Astrocyte (in vitro differentiated cells and primary cell): Measurements from ENCODE around the gene RPL6. TPM values are rescaled to one million over a fixed set of nuclear protein-coding genes. Genes with fewer than 3 reads are reported as not detected.

ENCODE experiments used
- DNase-seq: peaks from one replicate; pipeline ENCODE4 v3.0.0-alpha.2; 2010; ENCODE audit warnings: low read depth
- FAIRE-seq: peaks from 2 replicates; lab custom pipeline; 2011; peaks lifted over from hg19 to GRCh38; lab: Jason Lieb, UNC
- H2AFZ ChIP-seq: 2 replicates; pipeline ENCODE4 v1.6.0; 2012; ENCODE audit warnings: low read depth, low read length, inconsistent platforms
- H3K27ac ChIP-seq: 2 replicates; pipeline ENCODE4 v1.5.1; 2011; ENCODE audit warnings: low read depth, low read length, inconsistent platforms
- H3K27me3 ChIP-seq: 2 replicates; pipeline ENCODE4 v1.6.0; 2011; ENCODE audit warnings: low read length, inconsistent platforms; ENCODE audit not compliant: insufficient read depth
- H3K36me3 ChIP-seq: 2 replicates; pipeline ENCODE4 v1.5.1; 2011; ENCODE audit warnings: low read length, inconsistent platforms; ENCODE audit not compliant: insufficient read depth
- H3K4me1 ChIP-seq: 2 replicates; pipeline ENCODE4 v1.5.1; 2011; ENCODE audit warnings: low read length, inconsistent platforms; ENCODE audit not compliant: insufficient read depth
- H3K4me2 ChIP-seq: 2 replicates; pipeline ENCODE4 v1.6.0; 2012; ENCODE audit warnings: low read length, inconsistent platforms
- H3K4me3 ChIP-seq: 2 replicates; pipeline ENCODE4 v1.5.1; 2011; ENCODE audit warnings: low read depth, mild to moderate bottlenecking, low read length, inconsistent platforms; ENCODE audit not compliant: insufficient read depth
- H3K79me2 ChIP-seq: 2 replicates; pipeline ENCODE4 v1.6.0; 2012; ENCODE audit warnings: mild to moderate bottlenecking, low read length, inconsistent platforms; ENCODE audit not compliant: insufficient read depth
- H3K9ac ChIP-seq: 2 replicates; pipeline ENCODE4 v1.6.0; 2012; ENCODE audit warnings: mild to moderate bottlenecking, low read length, inconsistent platforms
- H3K9me3 ChIP-seq: 2 replicates; pipeline ENCODE4 v1.5.1; 2012; ENCODE audit warnings: low read depth, mild to moderate bottlenecking, low read length, inconsistent platforms; ENCODE audit not compliant: insufficient read depth
- H4K20me1 ChIP-seq: 2 replicates; pipeline ENCODE4 v1.6.0; 2012; ENCODE audit warnings: low read length, inconsistent platforms; ENCODE audit not compliant: insufficient read depth
- H3K27ac Mint-ChIP-seq: one replicate; pipeline ENCODE4 v1.8.0; 2021; ENCODE audit warnings: mild to moderate bottlenecking, mixed read lengths; ENCODE audit not compliant: unreplicated experiment
- H3K27me3 Mint-ChIP-seq: one replicate; pipeline ENCODE4 v1.8.0; 2021; ENCODE audit warnings: low read depth, mixed read lengths; ENCODE audit not compliant: unreplicated experiment
- H3K36me3 Mint-ChIP-seq: one replicate; pipeline ENCODE4 v1.8.0; 2021; ENCODE audit warnings: low read depth, mixed read lengths; ENCODE audit not compliant: unreplicated experiment
- H3K4me1 Mint-ChIP-seq: one replicate; pipeline ENCODE4 v1.8.0; 2021; ENCODE audit warnings: low read depth, mixed read lengths; ENCODE audit not compliant: unreplicated experiment
- H3K4me3 Mint-ChIP-seq: one replicate; pipeline ENCODE4 v1.8.0; 2021; ENCODE audit warnings: mild to moderate bottlenecking, moderate library complexity, mixed read lengths; ENCODE audit not compliant: unreplicated experiment
- H3K9me3 Mint-ChIP-seq: one replicate; pipeline ENCODE4 v1.8.0; 2021; ENCODE audit warnings: mild to moderate bottlenecking, mixed read lengths; ENCODE audit not compliant: unreplicated experiment
- CTCF ChIP-seq: IDR thresholded peaks from 2 replicates; pipeline ENCODE4 v1.5.1; 2011; ENCODE audit warnings: low read depth, mild to moderate bottlenecking, inconsistent platforms, low read length, moderate library complexity; ENCODE audit not compliant: insufficient read depth
- EZH2 ChIP-seq: IDR thresholded peaks from 2 replicates; pipeline ENCODE4 v1.6.1; 2012; ENCODE audit warnings: mild to moderate bottlenecking, low read length, inconsistent platforms; ENCODE audit not compliant: insufficient read depth
- total RNA-seq: library from RNA; stranded (reverse); gene quantifications from 2 replicates; pipeline ENCODE4 v1.2.1, GENCODE V29; 2021

Gene RPL6
- total RNA-seq, 1 donor from 2014 or later = 1,136 TPM

GRCh38 chr12:112406519-112407488, 2.6 kb downstream of the RPL6 start:
- Histone ChIP-seq H3K27me3 (no peaks in the 10 kb centered on the region), H3K4me2 (peak overlapping the region; percentile 88), H3K9me3 (no peaks in the 10 kb centered on the region), H3K9ac (peak overlapping the region; percentile 97), H3K27ac (no peak overlapping the region), H3K4me3 (peak overlapping the region; percentile 99), H3K36me3 (peaks cover 38% of the 10 kb centered on the region), H3K79me2 (peaks cover 36% of the 10 kb centered on the region), H3K4me1 (peaks cover 11% of the 10 kb centered on the region), H2AFZ (no peak overlapping the region), H4K20me1 (peaks cover 50% of the 10 kb centered on the region)
- H3K36me3 Mint-ChIP-seq = peaks cover 17% of the 10 kb centered on the region
- no peak overlapping the region for H3K27ac Mint-ChIP-seq
- DNase-seq (no peak), FAIRE-seq (no peak)
- peak overlapping the region; percentile 99 for H3K4me3 Mint-ChIP-seq
- TF ChIP-seq CTCF (no peak), EZH2 (no peak)
- no peaks in the 10 kb centered on the region for H3K9me3 Mint-ChIP-seq
- H3K27me3 Mint-ChIP-seq = no peaks in the 10 kb centered on the region
- H3K4me1 Mint-ChIP-seq = peaks cover 18% of the 10 kb centered on the region

GRCh38 chr12:112401903-112402498, 7.4 kb downstream of the RPL6 start:
- Mint-ChIP-seq H3K36me3 (peaks cover 12% of the 10 kb centered on the region), H3K27me3 (no peaks in the 10 kb centered on the region), H3K9me3 (peaks cover 1% of the 10 kb centered on the region), H3K4me1 (peaks cover 11% of the 10 kb centered on the region), H3K4me3 (no peak overlapping the region), H3K27ac (no peak overlapping the region)
- FAIRE-seq = no peak
- no peak for TF ChIP-seq EZH2
- TF ChIP-seq CTCF = no peak
- Histone ChIP-seq H3K27ac (no peak overlapping the region), H3K4me3 (no peak overlapping the region), H3K9me3 (no peaks in the 10 kb centered on the region), H3K4me2 (no peak overlapping the region), H3K79me2 (peaks cover 12% of the 10 kb centered on the region), H3K27me3 (no peaks in the 10 kb centered on the region), H3K36me3 (peaks cover 26% of the 10 kb centered on the region), H2AFZ (no peak overlapping the region), H3K4me1 (peaks cover 2% of the 10 kb centered on the region), H4K20me1 (peaks cover 31% of the 10 kb centered on the region), H3K9ac (no peak overlapping the region)
- no peak for DNase-seq
